Neural progenitor cell (in vitro differentiated cells): ENCODE results near the gene LY6G6F.

ENCODE experiments used
- CTCF ChIP-seq: fragments of 200-600 bp; sonication (generic); IDR thresholded peaks from 2 replicates; pipeline ENCODE4 v1.5.1; 2017; ENCODE audit warnings: antibody characterized with exemption, mild to moderate bottlenecking
- EZH2phosphoT487 ChIP-seq: fragments of 200-600 bp; sonication (generic); IDR thresholded peaks from 2 replicates; pipeline ENCODE4 v1.6.1; 2017; ENCODE audit warnings: antibody characterized with exemption

GRCh38 chr6:31737991-31738979 is 31.6 kb downstream of the LY6G6F start:
- TF ChIP-seq EZH2phosphoT487 (no peak), CTCF (peak; percentile 39)
